H1 (cell line): ENCODE results near the gene CLEC18B. TPM values are rescaled to one million over a fixed set of nuclear protein-coding genes. Genes with fewer than 3 reads are reported as not detected.
"Not testable (repeated sequence)": the region's sequence is repeated elsewhere in the genome, so short reads cannot be mapped to it uniquely, and the experiment has no call there.

Experiments used
- CTCF ChIA-PET: fragments of 300-600 bp; sonication (Branson Sonifier 250); formaldehyde crosslinking; loops from one replicate; lab custom pipeline; 2021; ENCODE audit not compliant: partially characterized antibody; lab: Charles Lee
- POLR2A ChIA-PET: fragments of 300-600 bp; sonication (Branson Sonifier 250); formaldehyde crosslinking; loops from one replicate; lab custom pipeline; 2021; ENCODE audit warnings: inconsistent platforms; ENCODE audit not compliant: partially characterized antibody; lab: Charles Lee
- DNase-seq, 2 experiments: peaks; one replicate each; pipeline versions ENCODE4 v3.0.0 to v3.0.0-alpha.2; 2010 to 2022; ENCODE audit warnings: low spot score in 2 of 2, low read depth in 1 of 2, mixed read lengths in 1 of 2
- FAIRE-seq: peaks from 2 replicates; lab custom pipeline; 2011; peaks lifted over from hg19 to GRCh38; lab: Jason Lieb, UNC
- H2AFZ ChIP-seq: 2 replicates; pipeline ENCODE4 v1.8.1; 2012; ENCODE audit warnings: low read length, inconsistent platforms
- H2AK5ac ChIP-seq: 2 replicates; pipeline ENCODE4 v1.6.1; 2013; ENCODE audit warnings: low read depth, low read length
- H2BK120ac ChIP-seq: replicated peaks from 2 replicates; pipeline ENCODE3; 2013; ENCODE audit warnings: low read depth, low read length, inconsistent platforms
- H2BK12ac ChIP-seq: 2 replicates; pipeline ENCODE4 v1.6.1; 2013; ENCODE audit warnings: low read depth, low read length
- H2BK15ac ChIP-seq: 2 replicates; pipeline ENCODE4 v1.6.1; 2013; ENCODE audit warnings: low read length
- H2BK20ac ChIP-seq: 2 replicates; pipeline ENCODE4 v1.6.1; 2013; ENCODE audit warnings: low read length
- H2BK5ac ChIP-seq: 2 replicates; pipeline ENCODE4 v1.6.1; 2013; ENCODE audit warnings: low read depth, low read length
- H3K14ac ChIP-seq: 2 replicates; pipeline ENCODE4 v1.6.1; 2013; ENCODE audit warnings: inconsistent platforms; ENCODE audit not compliant: insufficient read length
- H3K18ac ChIP-seq: 2 replicates; pipeline ENCODE4 v1.6.1; 2013; ENCODE audit warnings: low read length; ENCODE audit errors: extremely low read depth
- H3K23ac ChIP-seq: 2 replicates; pipeline ENCODE4 v1.6.1; 2013; ENCODE audit warnings: inconsistent platforms; ENCODE audit not compliant: insufficient read length
- H3K23me2 ChIP-seq: 2 replicates; pipeline ENCODE4 v1.6.1; 2013; ENCODE audit warnings: low read depth, low read length
- H3K27ac ChIP-seq: 2 replicates; pipeline ENCODE4 v1.6.1; 2011; ENCODE audit warnings: low read depth, low read length, inconsistent platforms
- H3K27me3 ChIP-seq, 4 experiments: replicated peaks in 1 of 4; 1 replicate in 1 of 4; 2 replicates in 3 of 4; pipeline versions ENCODE4 v1.6.1 to v1.8.1; 2011 to 2013; ENCODE audit warnings: low read length in 3 of 4, mild to moderate bottlenecking in 3 of 4, inconsistent platforms in 2 of 4, mixed read lengths in 2 of 4, moderate library complexity in 1 of 4; ENCODE audit not compliant: control insufficient read depth in 3 of 4, insufficient read depth in 3 of 4; ENCODE audit errors: extremely low read depth in 1 of 4
- H3K36me3 ChIP-seq, 4 experiments: 2 replicates each; pipeline versions ENCODE4 v1.6.1 to v1.8.1; 2011 to 2013; ENCODE audit warnings: mild to moderate bottlenecking in 4 of 4, low read length in 3 of 4, moderate library complexity in 2 of 4, control low read depth in 1 of 4, inconsistent platforms in 1 of 4; ENCODE audit not compliant: insufficient read depth in 4 of 4, control insufficient read depth in 2 of 4
- H3K4ac ChIP-seq: replicated peaks from 2 replicates; pipeline ENCODE3; 2013; ENCODE audit warnings: low read length, low read depth, mixed read lengths, inconsistent platforms; ENCODE audit not compliant: insufficient read length
- H3K4me1 ChIP-seq, 4 experiments: replicated peaks in 1 of 4; 1 replicate in 1 of 4; 2 replicates in 3 of 4; pipeline versions ENCODE4 v1.6.1 to v1.8.1; 2011 to 2013; ENCODE audit warnings: low read length in 3 of 4, inconsistent platforms in 2 of 4, mixed read lengths in 1 of 4; ENCODE audit not compliant: insufficient read depth in 4 of 4, control insufficient read depth in 3 of 4
- H3K4me2 ChIP-seq, 2 experiments: 2 replicates each; pipeline versions ENCODE4 v1.6.1 to v1.8.1; 2011 to 2013; ENCODE audit warnings: low read depth in 2 of 2, low read length in 2 of 2, control low read depth in 1 of 2, inconsistent platforms in 1 of 2, mild to moderate bottlenecking in 1 of 2; ENCODE audit not compliant: insufficient read depth in 1 of 2
- H3K4me3 ChIP-seq, 4 experiments: fragments of 200-600, 300-600 bp in 1 of 4; sonication (generic), shearing (Covaris generic), sonication (Bioruptor Twin) in 1 of 4; 2 replicates each; pipeline versions ENCODE4 v1.5.1 to v1.8.1; 2011 to 2016; ENCODE audit warnings: low read length in 4 of 4, low read depth in 3 of 4, control low read depth in 2 of 4, inconsistent platforms in 2 of 4, mild to moderate bottlenecking in 2 of 4, mixed read lengths in 1 of 4, moderate library complexity in 1 of 4; ENCODE audit not compliant: insufficient read depth in 2 of 4; ENCODE audit errors: extremely low read depth in 1 of 4
- H3K56ac ChIP-seq: replicated peaks from 2 replicates; pipeline ENCODE3; 2013; ENCODE audit warnings: low read depth, mild to moderate bottlenecking, mixed read lengths, low read length, inconsistent platforms; ENCODE audit not compliant: insufficient read length
- H3K79me1 ChIP-seq: 2 replicates; pipeline ENCODE4 v1.6.1; 2013; ENCODE audit warnings: low read depth, low read length, control low read depth
- H3K79me2 ChIP-seq, 2 experiments: 2 replicates each; pipeline versions ENCODE4 v1.6.1 to v1.8.1; 2012 to 2013; ENCODE audit warnings: low read length in 2 of 2, mild to moderate bottlenecking in 2 of 2, inconsistent platforms in 1 of 2; ENCODE audit not compliant: insufficient read depth in 2 of 2, control insufficient read depth in 1 of 2
- H3K9ac ChIP-seq, 4 experiments: replicated peaks in 1 of 4; 1 replicate in 1 of 4; 2 replicates in 3 of 4; pipeline versions ENCODE4 v1.6.1 to v1.8.1; 2011 to 2013; ENCODE audit warnings: low read depth in 3 of 4, low read length in 3 of 4, control low read depth in 2 of 4, mild to moderate bottlenecking in 2 of 4, moderate library complexity in 2 of 4, inconsistent platforms in 1 of 4; ENCODE audit errors: extremely low read depth in 1 of 4
- H3K9me3 ChIP-seq, 2 experiments: 2 replicates each; pipeline versions ENCODE4 v1.6.1 to v1.8.1; 2012 to 2013; ENCODE audit warnings: mild to moderate bottlenecking in 2 of 2, moderate library complexity in 2 of 2, control low read depth in 1 of 2, inconsistent platforms in 1 of 2, low read depth in 1 of 2, low read length in 1 of 2, mixed read lengths in 1 of 2; ENCODE audit not compliant: insufficient read depth in 2 of 2
- H4K20me1 ChIP-seq, 2 experiments: replicated peaks in 1 of 2; 2 replicates each; pipeline versions ENCODE3 to v1.8.1; 2011 to 2013; ENCODE audit warnings: inconsistent platforms in 2 of 2, low read length in 2 of 2, mild to moderate bottlenecking in 1 of 2; ENCODE audit not compliant: insufficient read depth in 2 of 2, control insufficient read depth in 1 of 2
- H4K5ac ChIP-seq: 2 replicates; pipeline ENCODE4 v1.6.1; 2013; ENCODE audit warnings: low read length, low read depth, mixed read lengths, inconsistent platforms; ENCODE audit not compliant: insufficient read length
- H4K8ac ChIP-seq: 2 replicates; pipeline ENCODE4 v1.8.0; 2013; ENCODE audit warnings: mild to moderate bottlenecking, moderate library complexity, low read length, inconsistent platforms; ENCODE audit not compliant: insufficient read depth; ENCODE audit errors: extremely low read depth
- H4K91ac ChIP-seq: replicated peaks from 2 replicates; pipeline ENCODE3; 2013; ENCODE audit warnings: low read length, mixed read lengths, inconsistent platforms; ENCODE audit not compliant: insufficient read length
- WGBS, 2 experiments: shearing (Covaris generic) in 1 of 2; methylation state at CpG; one replicate each; pipeline versions ENCODE4 v1.1.6 to v1.1.7; 2013 to 2015; ENCODE audit warnings: low lambda C conversion rate in 2 of 2, mixed read lengths in 2 of 2, inconsistent platforms in 1 of 2, low coverage in 1 of 2, missing lambda C conversion rate in 1 of 2; ENCODE audit not compliant: insufficient replicate concordance in 2 of 2, insufficient coverage in 1 of 2, insufficient read length in 1 of 2; ENCODE audit errors: extremely low coverage in 1 of 2, missing lambda C conversion rate in 1 of 2; 5-methylcytosine and 5-hydroxymethylcytosine counted together
- polyA plus RNA-seq, 7 experiments: library from polyadenylated mRNA; depleted of rRNA in 3 of 7; stranded (reverse) in 5 of 7; unstranded in 2 of 7; fragments of >200 nt in 5 of 7; fragments of 200-250 nt in 2 of 7; gene quantifications; 1 replicate in 5 of 7; 2 replicates in 1 of 7; 4 replicates in 1 of 7; pipeline versions ENCODE4 v1.2.1 to v1.2.3, GENCODE V29; 2011 to 2013; ENCODE audit warnings: missing spikeins in 2 of 7, mixed read lengths in 2 of 7
- total RNA-seq: library from RNA; stranded (reverse); fragmentation: NEBNext Ultra II Directional; extraction: Animal tissue kit (Norgen Biotek cat#: 25700); gene quantifications from 2 replicates; pipeline ENCODE4 v1.2.1, GENCODE V29; 2021

CLEC18B gene
- total and polyA plus RNA-seq, 2 of the 8 experiments (the other 6 are each of a cell fraction or from before 2014, with no cell fraction given) = 0.11 TPM; not detected in 1

GRCh38 chr16:74394604-74395003 lies 26.7 kb downstream of the CLEC18B start:
- H3K14ac ChIP-seq, H2BK12ac ChIP-seq, H3K79me1 ChIP-seq, DNase-seq, H3K27me3 ChIP-seq, H3K18ac ChIP-seq, H3K9me3 ChIP-seq, H3K27ac ChIP-seq, H4K5ac ChIP-seq, H2BK5ac ChIP-seq, H4K91ac ChIP-seq, H2AFZ ChIP-seq, H3K4ac ChIP-seq, H2BK120ac ChIP-seq, POLR2A ChIA-PET, H3K79me2 ChIP-seq, H3K56ac ChIP-seq, H3K23me2 ChIP-seq, H3K36me3 ChIP-seq, H3K4me2 ChIP-seq, H2AK5ac ChIP-seq, H3K4me1 ChIP-seq, H4K8ac ChIP-seq, H4K20me1 ChIP-seq, H2BK15ac ChIP-seq, H3K23ac ChIP-seq, H2BK20ac ChIP-seq, H3K9ac ChIP-seq, H3K4me3 ChIP-seq, FAIRE-seq, CTCF ChIA-PET: not testable (repeated sequence)
- 92% methylated on average over 3 of the region's 5 CpGs; no CpG with 5 or more reads in 1 of the 2 experiments for WGBS, 2 experiments

- H3K23me2 ChIP-seq, H4K5ac ChIP-seq, H3K36me3 ChIP-seq, H2BK5ac ChIP-seq, H3K9ac ChIP-seq, H2AFZ ChIP-seq, FAIRE-seq, H3K79me2 ChIP-seq, H3K27ac ChIP-seq, H3K4ac ChIP-seq, H4K8ac ChIP-seq, H3K27me3 ChIP-seq, H4K20me1 ChIP-seq, H3K56ac ChIP-seq, H3K4me2 ChIP-seq, H2BK12ac ChIP-seq, H3K4me3 ChIP-seq, POLR2A ChIA-PET, H2BK120ac ChIP-seq, H3K9me3 ChIP-seq, H3K14ac ChIP-seq, DNase-seq, H2BK20ac ChIP-seq, H2AK5ac ChIP-seq, H2BK15ac ChIP-seq, H3K4me1 ChIP-seq, H3K18ac ChIP-seq, H3K79me1 ChIP-seq, CTCF ChIA-PET, H4K91ac ChIP-seq, H3K23ac ChIP-seq: not testable (repeated sequence)
- WGBS, 2 experiments = 96% methylated on average over 9 of the region's 9 CpGs; no CpG with 5 or more reads in 1 of the 2 experiments
Measured at GRCh38 chr16:74394131-74394530, 27.1 kb downstream of the CLEC18B start.
